GM12878 (cell line): Measurements from ENCODE around the gene OPTC.

Experiments
- ATF3 ChIP-seq: IDR thresholded peaks from 2 replicates; pipeline ENCODE4 v1.6.1; 2011; ENCODE audit warnings: low read depth, mild to moderate bottlenecking, low read length, moderate library complexity, borderline replicate concordance; ENCODE audit errors: extremely low read depth
- CHD2 ChIP-seq: IDR thresholded peaks from 2 replicates; pipeline ENCODE4 v1.6.1; 2011; ENCODE audit warnings: low read depth, low read length, improper control_type of control experiment, borderline replicate concordance
- CHD4 ChIP-seq: fragments of 200-600 bp; sonication (generic); IDR thresholded peaks from 2 replicates; pipeline ENCODE4 v1.6.1; 2016; ENCODE audit warnings: mild to moderate bottlenecking
- CTCF ChIP-seq, 3 experiments: IDR thresholded peaks in 2 of 3; conservative IDR thresholded peaks in 1 of 3; 2 replicates each; pipeline ENCODE4 v1.5.1; 2011; ENCODE audit warnings: low read depth in 3 of 3, low read length in 3 of 3, mild to moderate bottlenecking in 3 of 3, control low read depth in 2 of 3, moderate library complexity in 2 of 3, inconsistent platforms in 1 of 3, mixed read lengths in 1 of 3; ENCODE audit not compliant: control insufficient read depth in 2 of 3, insufficient read depth in 1 of 3; ENCODE audit errors: extremely low read depth in 1 of 3
- EED ChIP-seq: sonication (generic); IDR thresholded peaks from 2 replicates; pipeline ENCODE4 v1.6.1; 2016; ENCODE audit warnings: antibody characterized with exemption, low read depth
- LARP7 ChIP-seq: fragments of 450-650 bp; IDR thresholded peaks from 2 replicates; pipeline ENCODE4 v1.6.1; 2017; ENCODE audit warnings: mild to moderate bottlenecking
- NFYA ChIP-seq: IDR thresholded peaks from 2 replicates; pipeline ENCODE4 v1.6.1; 2011; ENCODE audit warnings: low read depth, mild to moderate bottlenecking, low read length, improper control_type of control experiment, borderline replicate concordance
- POLR2A ChIP-seq: IDR thresholded peaks from 2 replicates; pipeline ENCODE4 v1.6.1; 2011; ENCODE audit warnings: low read depth, mild to moderate bottlenecking, low read length
- POLR2AphosphoS5 ChIP-seq: IDR thresholded peaks from 2 replicates; pipeline ENCODE4 v1.6.1; 2011; ENCODE audit warnings: mild to moderate bottlenecking, low read length, inconsistent platforms
- RAD21 ChIP-seq: IDR thresholded peaks from 2 replicates; pipeline ENCODE4 v1.6.1; 2011; ENCODE audit warnings: mild to moderate bottlenecking, low read depth, low read length, moderate library complexity; ENCODE audit not compliant: insufficient read depth
- ZBTB40 ChIP-seq: fragments of 450-650 bp; IDR thresholded peaks from 2 replicates; pipeline ENCODE4 v1.6.1; 2016; ENCODE audit warnings: mild to moderate bottlenecking, moderate library complexity, borderline replicate concordance

GRCh38 chr1:203447151-203447550 lies 46.8 kb upstream of the OPTC start:
- no peak for TF ChIP-seq ATF3
- TF ChIP-seq POLR2AphosphoS5: no peak
- no peak for TF ChIP-seq EED
- TF ChIP-seq LARP7: no peak
- no peak for TF ChIP-seq NFYA
- no peak for TF ChIP-seq CTCF (IDR thresholded peaks at IDR 0.05 in 2 of 3, conservative IDR thresholded peaks at IDR 0.05 in 1 of 3; ENCODE audit: control insufficient read depth in 2 of 3, extremely low read depth in 1 of 3, insufficient read depth in 1 of 3, low read depth in 3 of 3, low read length in 3 of 3)
- TF ChIP-seq POLR2A: no peak
- no peak for TF ChIP-seq CHD4
- no peak for TF ChIP-seq CHD2
- no peak for TF ChIP-seq RAD21
- no peak for TF ChIP-seq ZBTB40
